AG04449 (cell line): Measurements from ENCODE around the gene DIP2C.

Source experiments
- CTCF ChIA-PET: fragments of 350-600 bp; formaldehyde crosslinking; extraction: SDS; loops from one replicate; lab custom pipeline; 2021; ENCODE audit warnings: antibody characterized with exemption; lab: Yijun Ruan, JAX
- POLR2A ChIA-PET: fragments of 400-600, 350-600 bp; formaldehyde crosslinking; extraction: SDS; loops from one replicate; lab custom pipeline; 2020; ENCODE audit warnings: antibody characterized with exemption, inconsistent platforms; lab: Yijun Ruan, JAX
- DNase-seq: peaks from one replicate; pipeline ENCODE4 v3.0.0-alpha.2; 2010; ENCODE audit warnings: low read depth, low spot score
- H3K4me3 ChIP-seq: 2 replicates; pipeline ENCODE4 v1.5.1; 2011; ENCODE audit warnings: low read depth, mild to moderate bottlenecking, control low read depth, low read length
- CTCF ChIP-seq: IDR thresholded peaks from one replicate; pipeline ENCODE4 v1.5.1; 2011; ENCODE audit warnings: mild to moderate bottlenecking, moderate library complexity, low read length, control low read depth, inconsistent platforms; ENCODE audit not compliant: insufficient read depth; ENCODE audit errors: missing control alignments

DIP2C gene

DNA sequence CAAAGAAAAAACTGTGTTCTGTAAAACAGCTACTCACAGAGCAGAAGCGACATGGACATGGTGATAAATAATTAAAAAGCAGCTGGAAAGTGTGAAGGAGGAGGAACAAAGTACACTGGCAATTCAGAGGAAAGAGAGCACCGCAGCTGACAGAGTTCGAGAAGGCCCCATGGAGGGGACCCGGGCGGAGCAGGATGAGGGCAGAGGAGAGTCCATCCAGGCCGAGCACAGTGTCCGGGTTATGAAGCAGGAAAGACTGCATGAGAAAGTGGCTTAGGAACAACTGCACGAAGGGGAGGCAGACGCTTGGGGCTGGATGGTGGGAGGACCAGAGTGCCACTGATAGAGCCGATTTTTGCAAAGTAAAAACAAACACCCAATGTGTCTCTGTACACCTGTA lies 368.7 kb downstream of the DIP2C start:
- ChIA-PET CTCF (interaction anchor here (1.3 kb wide), 1 partner anchor 18 kb away, joined by 3 read pairs; no protein-coding TSS in a partner anchor), POLR2A (no interaction called here)
- H3K4me3 ChIP-seq: no peak overlapping the region
- DNase-seq: no peak
- TF ChIP-seq CTCF: no peak

- ChIA-PET CTCF (no interaction called here), POLR2A (interaction anchor here (0.6 kb wide), 1 partner anchor 63 kb away, joined by 3 read pairs; no protein-coding TSS in a partner anchor)
- no peak for DNase-seq
Measured at GRCh38 chr10:317926-318325, 371.5 kb downstream of the DIP2C start.

DNA sequence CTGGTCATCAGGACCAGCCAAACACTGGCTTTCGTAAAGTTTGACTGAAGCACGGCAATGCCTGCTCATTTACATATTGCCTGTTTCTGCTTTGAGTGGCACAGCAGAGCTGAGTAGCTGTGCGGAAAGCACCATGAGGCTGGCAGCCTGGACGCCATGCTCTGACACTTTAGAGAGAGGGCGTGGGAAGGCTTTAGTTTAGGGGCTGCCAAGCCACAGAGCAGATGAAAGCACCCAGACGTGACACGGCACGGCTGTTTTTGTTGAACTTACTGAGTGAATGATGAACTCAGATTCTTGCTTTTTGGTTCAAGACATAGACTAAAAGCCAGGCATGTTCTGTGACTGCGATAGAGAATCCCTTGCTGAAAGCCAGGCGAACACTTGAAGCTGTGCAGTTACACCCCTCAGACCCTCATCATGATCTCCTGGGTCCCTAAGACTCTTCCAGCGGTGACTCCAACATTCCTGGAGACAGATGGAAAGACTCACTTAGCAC lies 372.1 kb downstream of the DIP2C start:
- no peak for DNase-seq
- H3K4me3 ChIP-seq: no peak overlapping the region
- POLR2A ChIA-PET: no interaction called here
- CTCF ChIA-PET: interaction anchor here (0.8 kb wide), 1 partner anchor 10 kb away, joined by 4 read pairs; no protein-coding TSS in a partner anchor
- TF ChIP-seq CTCF: no peak

More at GRCh38 chr10:317926-318325, 371.5 kb downstream of the DIP2C start:
- TF ChIP-seq CTCF: no peak
- no peak overlapping the region for H3K4me3 ChIP-seq

DNA sequence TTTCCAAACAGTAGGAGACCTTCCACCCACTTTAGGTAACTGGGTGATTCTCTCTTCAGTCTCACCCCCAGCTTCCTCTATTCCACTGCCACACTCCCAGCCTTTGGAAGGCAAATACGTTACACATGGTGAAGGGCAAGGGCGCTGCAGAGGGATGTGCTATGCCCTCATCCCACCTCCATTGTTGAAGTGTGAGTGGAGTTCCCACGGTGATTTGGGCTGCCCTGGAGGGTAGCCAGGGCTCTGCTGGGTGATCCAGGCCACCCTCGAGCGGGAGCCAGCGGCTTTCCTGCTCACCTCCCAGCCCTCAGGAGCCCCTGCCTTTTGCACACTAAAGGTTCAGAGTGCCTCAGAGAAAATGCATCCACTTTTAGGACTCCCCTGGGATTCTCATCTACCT lies 373.1 kb downstream of the DIP2C start:
- TF ChIP-seq CTCF: no peak
- no peak for DNase-seq
- ChIA-PET CTCF (interaction anchor here (0.8 kb wide), 1 partner anchor 9 kb away, joined by 4 read pairs; no protein-coding TSS in a partner anchor), POLR2A (no interaction called here)
- no peak overlapping the region for H3K4me3 ChIP-seq

DNA sequence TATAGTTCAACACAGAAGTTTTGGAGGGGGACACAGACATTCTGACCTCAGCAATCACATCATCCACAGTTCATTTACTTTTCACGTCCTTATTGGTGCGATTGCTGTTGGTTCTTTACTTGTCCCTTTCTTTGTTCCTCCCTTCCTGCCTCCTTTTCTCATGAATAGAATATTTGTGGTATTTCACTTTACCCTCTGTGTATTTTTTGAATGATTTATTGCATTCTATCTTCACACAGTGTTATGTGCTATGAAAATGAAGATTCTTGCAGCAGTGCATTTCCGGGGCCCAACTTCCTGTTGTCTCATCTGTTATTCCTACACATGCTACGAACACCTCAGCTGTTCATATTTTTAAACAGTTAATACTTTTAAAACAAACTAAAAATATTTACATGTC lies 374.6 kb downstream of the DIP2C start:
- ChIA-PET POLR2A (no interaction called here), CTCF (interaction anchor here (1.3 kb wide), 1 partner anchor 9 kb away, joined by 6 read pairs; no protein-coding TSS in a partner anchor)
- TF ChIP-seq CTCF: no peak
- DNase-seq: no peak
- H3K4me3 ChIP-seq: no peak overlapping the region

DNA sequence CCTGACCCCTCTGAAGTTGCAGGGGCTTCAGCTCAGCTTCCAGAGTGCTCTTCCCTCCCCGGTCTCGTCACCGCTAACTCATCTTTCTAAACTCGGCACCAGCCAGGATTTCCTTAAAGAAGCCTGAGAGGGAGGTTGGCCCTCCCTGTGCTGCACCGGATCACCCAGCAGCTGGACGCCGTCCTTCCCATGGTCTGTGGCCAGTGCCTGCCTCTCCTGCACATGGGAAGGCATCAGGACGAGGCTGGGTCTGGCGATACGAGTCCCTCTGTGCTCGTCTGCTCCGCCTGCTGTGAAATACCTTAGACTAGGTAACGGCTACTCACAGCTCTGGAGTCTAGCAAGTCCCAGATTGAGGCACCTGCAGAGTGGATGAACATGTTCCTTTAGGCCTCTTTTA lies 375.1 kb downstream of the DIP2C start:
- DNase-seq: no peak
- no peak overlapping the region for H3K4me3 ChIP-seq
- CTCF ChIA-PET: interaction anchor here (1.3 kb wide), 1 partner anchor 9 kb away, joined by 6 read pairs; no protein-coding TSS in a partner anchor
- POLR2A ChIA-PET: no interaction called here
- TF ChIP-seq CTCF: no peak
